Vagina (tissue), 2 donors: ENCODE measurements around the gene DST.

Source experiments
- POLR2A ChIP-seq, 2 donors: fragments of 450-650 bp; IDR thresholded peaks; one replicate each; pipeline ENCODE4 v1.6.1; 2017; ENCODE audit warnings: antibody characterized with exemption in 2 of 2, mild to moderate bottlenecking in 2 of 2, moderate library complexity in 2 of 2
- POLR2AphosphoS5 ChIP-seq, 2 donors: sonication (generic); formaldehyde crosslinking; IDR thresholded peaks; one replicate each; pipeline ENCODE4 v1.9.0; 2017; ENCODE audit warnings: antibody characterized with exemption in 2 of 2, mild to moderate bottlenecking in 2 of 2, low read depth in 1 of 2; ENCODE audit not compliant: insufficient read depth in 1 of 2
- TF ChIP-seq, protein P1 (sequence below), 3 experiments: fragments of 450-650 bp in 2 of 3; fragments of 200-600 bp in 1 of 3; sonication (generic) in 1 of 3; IDR thresholded peaks; one replicate each; pipeline ENCODE4 v1.5.1; 2017 to 2019; ENCODE audit warnings: antibody characterized with exemption in 3 of 3, mild to moderate bottlenecking in 2 of 3, moderate library complexity in 2 of 3

- TF ChIP-seq POLR2AphosphoS5 (IDR thresholded peaks at IDR 0.05; ENCODE audit: insufficient read depth in 1 of 2, low read depth in 1 of 2) = no peak
- TF ChIP-seq, protein P1, sequence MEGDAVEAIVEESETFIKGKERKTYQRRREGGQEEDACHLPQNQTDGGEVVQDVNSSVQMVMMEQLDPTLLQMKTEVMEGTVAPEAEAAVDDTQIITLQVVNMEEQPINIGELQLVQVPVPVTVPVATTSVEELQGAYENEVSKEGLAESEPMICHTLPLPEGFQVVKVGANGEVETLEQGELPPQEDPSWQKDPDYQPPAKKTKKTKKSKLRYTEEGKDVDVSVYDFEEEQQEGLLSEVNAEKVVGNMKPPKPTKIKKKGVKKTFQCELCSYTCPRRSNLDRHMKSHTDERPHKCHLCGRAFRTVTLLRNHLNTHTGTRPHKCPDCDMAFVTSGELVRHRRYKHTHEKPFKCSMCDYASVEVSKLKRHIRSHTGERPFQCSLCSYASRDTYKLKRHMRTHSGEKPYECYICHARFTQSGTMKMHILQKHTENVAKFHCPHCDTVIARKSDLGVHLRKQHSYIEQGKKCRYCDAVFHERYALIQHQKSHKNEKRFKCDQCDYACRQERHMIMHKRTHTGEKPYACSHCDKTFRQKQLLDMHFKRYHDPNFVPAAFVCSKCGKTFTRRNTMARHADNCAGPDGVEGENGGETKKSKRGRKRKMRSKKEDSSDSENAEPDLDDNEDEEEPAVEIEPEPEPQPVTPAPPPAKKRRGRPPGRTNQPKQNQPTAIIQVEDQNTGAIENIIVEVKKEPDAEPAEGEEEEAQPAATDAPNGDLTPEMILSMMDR (IDR thresholded peaks at IDR 0.05) = no peak
- TF ChIP-seq POLR2A (IDR thresholded peaks at IDR 0.05) = no peak
These were observed 150.9 kb downstream of the DST start for GRCh38 chr6:56491606-56492328.
